Measurements from ENCODE around the gene DAPK2.
A peak's percentile ranks its signal among the peaks of the same experiment; 100 is the strongest.

The DAPK2 gene

GRCh38 chr15:63889831-63890230 lies 156.5 kb downstream of the DAPK2 start:
- no peak for DNase-seq

DNA sequence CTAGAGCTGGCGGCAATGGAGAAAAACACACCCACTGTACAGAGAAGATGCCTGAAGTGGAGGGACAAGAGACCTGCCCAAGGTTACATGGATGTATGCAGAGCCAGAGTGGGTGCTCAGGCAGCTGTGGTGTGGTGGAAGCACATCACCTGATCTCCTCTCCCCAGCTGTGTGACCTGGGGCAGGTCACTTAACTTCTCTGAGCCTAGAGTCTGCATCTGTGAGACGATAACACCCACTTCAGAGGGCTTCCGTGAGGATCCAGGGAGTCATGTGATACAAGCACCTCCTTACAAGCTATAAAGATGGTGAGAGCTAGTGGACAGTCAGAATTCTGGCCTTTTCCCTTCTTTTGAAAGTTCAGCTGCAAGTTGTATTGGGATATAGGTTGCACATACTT lies 157.5 kb downstream of the DAPK2 start:
- no peak for DNase-seq

- no peak for DNase-seq
Measured at GRCh38 chr15:63888146-63888545, 158.1 kb downstream of the DAPK2 start.

DNA sequence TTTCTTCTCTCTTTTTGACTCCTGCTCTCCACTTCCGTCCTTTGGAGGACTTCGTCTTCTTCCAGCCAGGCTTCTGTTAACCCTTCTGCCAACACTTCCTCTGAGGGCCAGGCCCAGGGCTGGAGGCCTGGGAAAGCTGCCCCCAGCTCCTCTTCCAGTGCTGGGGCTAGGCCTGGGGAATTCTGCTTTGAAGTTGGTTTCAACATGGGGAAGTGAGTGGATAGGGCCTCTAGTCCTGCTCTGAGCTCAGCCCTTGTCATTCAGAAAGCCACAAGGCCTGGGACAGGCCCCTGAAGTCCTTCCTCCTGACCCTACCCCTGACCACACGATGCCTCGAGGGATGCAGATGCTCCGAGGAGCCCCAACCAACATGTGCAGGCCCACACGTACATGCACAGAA lies 158.7 kb downstream of the DAPK2 start:
- DNase-seq, result no peak

DNA sequence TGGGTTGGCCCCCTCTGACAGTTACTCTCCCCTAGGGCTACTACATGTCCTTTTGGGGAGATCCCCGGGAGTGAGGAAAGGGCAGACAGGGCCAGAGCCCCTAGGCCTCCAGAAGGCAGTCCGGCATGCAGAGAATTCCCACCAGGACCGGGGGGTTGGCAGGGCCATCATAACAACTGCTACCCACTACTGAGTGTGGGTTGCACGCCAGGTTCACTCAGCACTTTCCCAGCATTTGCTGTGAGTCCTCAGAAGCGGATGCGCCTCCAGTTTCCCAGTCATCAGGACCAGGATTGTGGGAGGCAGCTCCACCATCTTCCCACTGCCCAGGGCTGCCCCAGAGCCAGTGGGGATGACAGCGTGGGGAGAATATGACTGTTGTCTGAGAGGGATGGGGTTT lies 161.3 kb downstream of the DAPK2 start:
- DNase-seq, result no peak

- DNase-seq, result peak in 1 of 2 donors; percentile 26
Measured at GRCh38 chr15:63881431-63881830, 164.9 kb downstream of the DAPK2 start.

GRCh38 chr15:63880744-63881143 lies 165.5 kb downstream of the DAPK2 start:
- DNase-seq, result no peak

DNA sequence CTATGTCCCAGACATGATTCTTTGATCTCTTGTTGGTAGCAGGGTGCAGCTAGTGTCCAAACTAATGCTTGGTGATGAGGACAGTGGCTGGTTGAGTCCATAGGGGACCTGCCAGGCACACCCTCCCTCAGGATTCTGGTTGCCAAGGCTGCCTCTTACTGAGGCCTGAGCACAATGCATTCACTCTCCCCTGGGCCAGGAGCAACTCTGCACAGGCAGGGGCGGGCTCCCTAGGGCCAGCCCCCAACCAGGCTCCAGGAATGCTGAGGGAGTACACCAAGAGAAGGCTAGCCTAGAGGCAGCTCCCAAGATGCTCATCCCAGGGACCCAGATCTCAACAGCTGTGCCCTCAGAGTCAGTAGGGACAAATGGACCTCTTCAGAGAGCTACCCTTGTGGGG lies 166.3 kb downstream of the DAPK2 start:
- no peak for DNase-seq

DNA sequence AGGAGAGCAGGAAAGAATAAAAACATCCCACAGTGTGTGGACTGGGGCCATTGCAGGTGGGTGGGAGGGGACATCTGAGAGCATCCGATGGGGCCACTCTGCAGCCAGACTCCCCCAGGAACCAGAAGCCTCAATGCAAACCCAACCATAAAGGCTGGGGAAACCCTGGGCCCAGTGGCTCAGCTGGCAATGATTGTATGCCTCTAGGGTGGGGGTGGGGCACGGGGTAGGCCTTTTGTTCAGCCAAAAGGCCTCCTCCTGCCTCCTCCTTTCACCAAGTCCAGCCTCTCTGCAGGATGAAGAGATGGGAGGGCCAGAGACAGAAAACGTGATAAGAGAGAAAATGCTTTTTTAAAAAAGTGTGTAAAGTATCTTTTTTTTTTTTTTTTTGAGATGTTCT lies 167.1 kb downstream of the DAPK2 start:
- no peak for DNase-seq

GRCh38 chr15:63877713-63878271 lies 168.5 kb downstream of the DAPK2 start:
- no peak for DNase-seq

GRCh38 chr15:63876085-63876662 lies 170.1 kb downstream of the DAPK2 start:
- DNase-seq, result no peak

DNA sequence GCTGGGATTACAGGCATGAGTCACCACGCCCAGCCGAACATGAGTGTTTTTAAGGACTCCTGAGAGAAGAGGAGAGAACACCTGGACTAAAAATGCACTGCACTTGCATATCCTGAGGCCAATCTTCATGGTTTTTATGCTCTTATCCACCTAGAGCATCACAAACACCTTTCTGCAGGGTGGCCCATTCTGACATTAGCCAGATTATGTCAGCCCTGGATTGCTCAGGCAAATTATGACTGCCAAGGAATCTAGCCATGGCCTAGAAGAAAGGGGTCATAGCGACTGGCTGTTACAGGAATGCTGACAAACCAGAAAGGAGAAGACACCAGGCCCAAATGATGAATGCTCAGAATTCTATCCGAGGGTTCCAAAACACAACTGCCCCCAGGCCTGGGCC lies 171.7 kb downstream of the DAPK2 start:
- no peak for DNase-seq

GRCh38 chr15:63872759-63873510 lies 173.3 kb downstream of the DAPK2 start:
- DNase-seq, result no peak

GRCh38 chr15:63870487-63871209 lies 175.6 kb downstream of the DAPK2 start:
- no peak for DNase-seq

GRCh38 chr15:63870043-63870394 lies 176.3 kb downstream of the DAPK2 start:
- no peak for DNase-seq

DNA sequence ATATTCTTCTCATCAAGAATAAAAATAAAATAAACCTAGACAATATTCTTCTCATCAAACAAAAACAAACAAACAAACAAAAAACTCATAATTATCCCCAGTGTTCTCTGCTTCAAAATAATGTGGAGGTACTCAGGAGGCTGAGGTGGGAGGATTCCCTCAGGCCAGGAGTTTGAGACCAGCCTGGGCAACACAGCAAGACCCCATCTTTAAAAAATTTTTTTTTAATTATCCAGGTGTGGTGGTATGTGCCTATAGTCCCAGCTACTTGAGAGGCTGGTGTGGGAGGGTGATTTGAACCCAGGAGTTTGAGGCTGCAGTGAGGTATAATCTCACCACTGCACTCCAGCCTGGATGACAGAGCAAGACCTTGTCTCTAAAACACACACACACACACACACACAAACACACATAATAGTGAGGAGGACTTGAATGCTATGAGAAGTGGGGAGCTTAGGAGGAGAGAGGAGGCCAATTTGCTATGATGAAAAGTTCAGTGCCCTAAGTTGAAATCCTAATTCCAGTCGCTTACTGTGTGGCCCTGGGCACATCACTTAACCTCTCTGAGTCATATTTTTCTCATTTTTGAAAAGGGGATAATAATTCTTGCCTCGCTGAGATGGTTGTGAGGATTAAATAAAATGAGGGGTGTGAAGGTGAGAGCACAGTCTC lies 176.8 kb downstream of the DAPK2 start:
- DNase-seq, result no peak

- DNase-seq, result no peak
Measured at GRCh38 chr15:63864186-63864585, 182.1 kb downstream of the DAPK2 start.

GRCh38 chr15:63861946-63862517 lies 184.3 kb downstream of the DAPK2 start:
- no peak for DNase-seq

DNA sequence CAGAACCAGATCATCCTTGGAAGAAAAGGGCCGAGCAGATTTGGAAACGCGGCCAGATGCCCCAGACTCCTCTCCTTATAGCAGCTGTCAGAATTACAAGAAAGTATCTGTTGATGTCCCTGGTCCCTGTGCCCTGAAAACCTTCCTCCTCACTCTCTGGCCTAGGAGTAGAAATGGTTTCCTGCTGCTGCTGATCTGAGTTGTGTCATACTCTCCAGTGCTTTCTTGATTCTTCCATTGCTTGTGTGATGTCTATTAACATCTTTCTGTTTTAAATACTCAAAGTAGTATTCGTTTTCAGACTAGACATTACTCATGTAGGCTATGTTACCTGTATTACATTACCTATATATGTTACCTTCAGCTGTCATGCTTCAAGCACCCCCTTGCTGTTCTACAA lies 185.7 kb downstream of the DAPK2 start:
- DNase-seq, result no peak

DNA sequence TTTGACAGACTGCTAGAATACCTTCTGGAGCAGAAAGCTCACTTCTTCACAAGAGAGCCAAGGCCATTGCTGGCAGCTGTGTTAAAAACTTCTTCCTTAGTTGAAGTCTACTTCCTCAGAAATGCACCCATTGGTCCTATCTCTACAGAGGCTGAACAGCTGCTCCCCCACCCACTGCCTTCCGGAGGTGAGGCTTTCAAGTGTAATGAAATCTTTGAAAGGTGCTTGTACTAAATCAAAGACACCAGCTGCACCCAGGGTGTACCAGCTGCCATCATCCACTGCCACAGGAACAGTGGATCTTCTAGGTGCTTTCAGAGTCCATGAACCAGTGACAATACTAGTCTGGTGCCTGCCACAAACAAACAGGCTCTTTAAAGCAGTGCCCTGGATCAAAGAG lies 186.1 kb downstream of the DAPK2 start:
- DNase-seq, result peak; percentile 81

DNA sequence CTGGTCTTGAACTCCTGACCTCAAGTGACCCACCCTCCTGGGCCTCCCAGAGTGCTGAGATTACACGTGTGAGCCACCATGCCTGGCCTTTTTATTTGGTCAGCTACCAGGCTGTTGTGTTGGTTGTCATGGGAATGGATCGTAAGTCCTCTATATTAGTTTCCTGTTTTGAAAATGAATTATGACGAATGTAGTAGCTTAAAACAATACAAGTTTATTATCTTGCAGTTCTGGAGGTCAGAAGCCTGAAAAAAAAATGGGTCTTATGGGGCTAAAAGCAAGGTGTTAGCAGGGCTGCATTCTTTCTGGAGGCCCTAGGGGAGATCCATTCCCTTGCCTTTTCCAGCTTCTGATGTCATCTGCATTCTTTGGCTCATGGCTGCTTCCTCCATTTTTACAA lies 187.4 kb downstream of the DAPK2 start:
- DNase-seq, result peak; percentile 40 to 65

DNA sequence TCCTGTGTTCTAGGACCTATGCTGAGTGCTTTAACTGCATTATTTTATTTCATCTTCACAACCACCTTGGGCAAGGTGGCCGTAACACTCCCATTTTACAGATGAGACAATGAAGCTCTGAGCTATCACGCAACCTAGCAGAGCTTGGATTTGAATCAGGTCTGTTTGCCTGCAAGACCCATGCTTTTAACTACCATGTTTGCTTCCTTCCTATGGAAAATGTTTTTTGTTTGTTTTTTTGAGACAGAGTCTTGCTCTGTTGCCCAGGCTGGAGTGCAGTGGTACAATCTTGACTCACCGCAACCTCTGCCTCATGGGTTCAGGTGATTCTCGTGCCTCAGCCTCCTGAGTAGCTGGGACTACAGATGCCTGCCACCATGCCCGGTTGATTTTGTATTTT lies 187.8 kb downstream of the DAPK2 start:
- no peak for DNase-seq

GRCh38 chr15:63857461-63857856 lies 188.8 kb downstream of the DAPK2 start:
- no peak for DNase-seq
